Measurements from ENCODE around the gene CSH2.

The CSH2 gene

DNA sequence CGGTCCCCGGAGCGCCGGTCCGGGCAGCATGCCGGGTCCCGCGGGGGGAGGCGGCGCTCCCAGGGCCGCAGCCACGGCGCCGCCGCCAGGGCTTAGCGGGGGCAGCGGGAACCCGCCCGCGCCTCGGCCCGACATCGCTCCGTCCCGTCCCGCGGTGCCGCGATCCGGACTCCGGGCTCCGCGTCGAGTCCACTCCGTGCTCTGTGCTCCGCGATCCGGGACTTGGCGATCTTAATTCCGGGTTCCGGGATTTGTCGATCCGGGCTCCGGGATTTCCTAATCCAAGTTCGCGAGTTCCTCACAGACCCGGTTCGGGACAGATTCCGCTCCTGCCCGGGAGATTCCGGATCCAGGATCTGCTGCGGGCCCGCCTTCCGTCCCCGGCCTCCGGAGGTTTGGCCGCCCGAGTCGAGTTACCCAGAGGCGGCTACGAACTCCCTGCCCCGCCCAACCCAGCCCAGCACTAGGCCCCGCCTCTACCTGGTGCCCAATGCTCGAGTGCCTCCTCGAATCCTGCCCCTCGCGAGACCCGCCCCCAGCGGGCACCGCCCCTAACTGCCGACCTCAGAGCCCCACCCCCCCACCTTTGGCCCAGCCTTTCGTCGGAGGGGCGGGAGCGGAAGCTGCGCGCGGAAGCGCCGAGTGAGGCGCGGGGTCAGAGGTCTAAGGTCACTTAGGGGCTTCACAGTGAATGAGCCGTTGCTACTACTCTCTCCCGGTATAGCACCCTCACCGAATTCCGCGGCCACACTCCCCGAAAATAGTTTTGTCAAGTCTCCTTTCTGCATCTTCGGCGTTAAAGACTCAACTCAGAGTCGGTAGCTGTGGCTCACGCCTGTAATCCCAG, 30.7 kb downstream of the CSH2 start, which contains the start of gene SMARCD2 (continued):
- TF ChIP-seq ZNF239 (tag by site-specific recombination; IDR thresholded peaks at IDR 0.05) (peak; percentile 49; the same call in 1 of the 2 replicates), ZNF785 (tag by site-specific recombination; IDR thresholded peaks at IDR 0.05) (peak; percentile 97), ZNF112 (tag by site-specific recombination; IDR thresholded peaks at IDR 0.05) (no peak), KLF16 (tag by site-specific recombination; IDR thresholded peaks at IDR 0.05) (peak; percentile 98), ZNF561 (tag by site-specific recombination; IDR thresholded peaks at IDR 0.05; ENCODE audit: borderline replicate concordance) (peak; percentile 97), ZNF23 (tag by site-specific recombination; IDR thresholded peaks at IDR 0.05; ENCODE audit: borderline replicate concordance) (no peak), ZNF658 (tag by site-specific recombination; IDR thresholded peaks at IDR 0.05) (0 out of 2 replicates have a peak, but pooled peaks have one; percentile 77), SCRT2 (tag by site-specific recombination; IDR thresholded peaks at IDR 0.05) (no peak), ZSCAN5A (tag by site-specific recombination; IDR thresholded peaks at IDR 0.05) (peak; percentile 98), ZNF610 (tag by site-specific recombination; IDR thresholded peaks at IDR 0.05; ENCODE audit: borderline replicate concordance) (peak; percentile 90), PATZ1 (tag by site-specific recombination; IDR thresholded peaks at IDR 0.05) (peak; percentile 84), ZNF184 (tag by site-specific recombination; IDR thresholded peaks at IDR 0.05) (peak; percentile 96), ZNF544 (tag by site-specific recombination; IDR thresholded peaks at IDR 0.05) (no peak), SP2 (tag by site-specific recombination; IDR thresholded peaks at IDR 0.05) (peak; percentile 98), INSM2 (tag by site-specific recombination; IDR thresholded peaks at IDR 0.05) (peak; percentile 94), YY2 (tag by site-specific recombination; IDR thresholded peaks at IDR 0.05) (peak; percentile 14), ZNF280C (tag by site-specific recombination; IDR thresholded peaks at IDR 0.05) (no peak), BCL6B (tag by site-specific recombination; IDR thresholded peaks at IDR 0.05) (no peak), IKZF3 (tag by site-specific recombination; IDR thresholded peaks at IDR 0.05) (peak; percentile 99), ZNF366 (tag by site-specific recombination; conservative IDR thresholded peaks at IDR 0.05) (peak; percentile 32; the same call in 1 of the 2 replicates), ZNF391 (tag by site-specific recombination; IDR thresholded peaks at IDR 0.05; ENCODE audit: borderline replicate concordance, low read depth) (peak; percentile 99), GLI4 (tag by site-specific recombination; IDR thresholded peaks at IDR 0.05) (peak; percentile 97)

All from HEK293 (cell line).